IMR-90 (cell line): ENCODE data around the gene TGM1. TPM values are rescaled to one million over a fixed set of nuclear protein-coding genes. Genes with fewer than 3 reads are reported as not detected.
A peak's percentile ranks its signal among the peaks of the same experiment; 100 is the strongest.

Experiments used
- ATAC-seq: fragments of 200-7000 bp; cut with Tn5 transposase; 2 replicates; pipeline ENCODE4 v1.9.1; 2020; ENCODE audit warnings: low read depth, mild to moderate bottlenecking, moderate library complexity
- BruUV-seq: library from RNA; stranded (reverse); fragments of 400-500 nt; replicated peaks from 2 replicates; lab custom pipeline; 2021; lab: Mats Ljungman, UMichigan
- CTCF ChIA-PET: fragments of 300-600 bp; formaldehyde crosslinking; extraction: SDS; loops from one replicate; lab custom pipeline; 2021; ENCODE audit warnings: antibody characterized with exemption; lab: Yijun Ruan, JAX
- POLR2A ChIA-PET: fragments of 300-600 bp; sonication (Branson Sonifier 250); formaldehyde crosslinking; loops from one replicate; lab custom pipeline; 2022; ENCODE audit warnings: antibody characterized with exemption; ENCODE audit not compliant: unreplicated experiment; lab: Charles Lee
- DNase-seq: peaks from one replicate; pipeline ENCODE4 v3.0.0; 2013
- H2AFZ ChIP-seq: replicated peaks from 2 replicates; pipeline ENCODE3; 2013; ENCODE audit warnings: low read length, mild to moderate bottlenecking; ENCODE audit not compliant: poor library complexity
- H2AK5ac ChIP-seq: 2 replicates; pipeline ENCODE4 v1.6.1; 2013; ENCODE audit warnings: low read depth, low read length, inconsistent platforms
- H2AK9ac ChIP-seq: replicated peaks from 2 replicates; pipeline ENCODE3; 2013; ENCODE audit warnings: mild to moderate bottlenecking, low read depth, low read length, moderate library complexity; ENCODE audit not compliant: poor library complexity
- H2BK120ac ChIP-seq: 2 replicates; pipeline ENCODE4 v1.6.1; 2013; ENCODE audit warnings: low read depth, low read length, inconsistent platforms
- H2BK15ac ChIP-seq: 3 replicates; pipeline ENCODE4 v1.6.1; 2013; ENCODE audit warnings: low read depth, low read length, inconsistent platforms
- H2BK20ac ChIP-seq: 2 replicates; pipeline ENCODE4 v1.6.1; 2013; ENCODE audit warnings: low read depth, mild to moderate bottlenecking, inconsistent platforms, low read length, moderate library complexity
- H2BK5ac ChIP-seq: 2 replicates; pipeline ENCODE4 v1.6.1; 2013; ENCODE audit warnings: mild to moderate bottlenecking, low read depth, low read length, inconsistent platforms; ENCODE audit not compliant: poor library complexity, severe bottlenecking
- H3K14ac ChIP-seq: replicated peaks from 2 replicates; pipeline ENCODE4 v1.6.1; 2013; ENCODE audit warnings: low read depth, low read length, inconsistent platforms
- H3K18ac ChIP-seq: 2 replicates; pipeline ENCODE4 v1.6.1; 2013; ENCODE audit warnings: low read depth, low read length, control low read depth
- H3K23ac ChIP-seq: 2 replicates; pipeline ENCODE4 v1.6.1; 2013; ENCODE audit warnings: low read depth, low read length, inconsistent platforms
- H3K27ac ChIP-seq: 2 replicates; pipeline ENCODE4 v1.5.1; 2013; ENCODE audit warnings: mild to moderate bottlenecking, control low read depth, low read length; ENCODE audit not compliant: insufficient read depth
- H3K27me3 ChIP-seq: 2 replicates; pipeline ENCODE4 v1.6.1; 2013; ENCODE audit warnings: low read length; ENCODE audit not compliant: control insufficient read depth, insufficient read depth
- H3K36me3 ChIP-seq: 2 replicates; pipeline ENCODE4 v1.6.1; 2013; ENCODE audit warnings: low read length, mixed read lengths; ENCODE audit not compliant: control insufficient read depth, insufficient read depth
- H3K4ac ChIP-seq: 2 replicates; pipeline ENCODE4 v1.6.1; 2013; ENCODE audit warnings: low read depth, low read length, inconsistent platforms
- H3K4me1 ChIP-seq: 2 replicates; pipeline ENCODE4 v1.6.1; 2013; ENCODE audit warnings: low read length, mixed read lengths; ENCODE audit not compliant: control insufficient read depth, insufficient read depth
- H3K4me2 ChIP-seq: 2 replicates; pipeline ENCODE4 v1.6.1; 2013; ENCODE audit warnings: low read depth, mild to moderate bottlenecking, control low read depth, low read length, moderate library complexity
- H3K4me3 ChIP-seq: 2 replicates; pipeline ENCODE4 v1.5.1; 2013; ENCODE audit warnings: low read depth, mild to moderate bottlenecking, control low read depth, low read length, moderate library complexity; ENCODE audit not compliant: insufficient read depth
- H3K56ac ChIP-seq: 2 replicates; pipeline ENCODE4 v1.6.1; 2013; ENCODE audit warnings: low read length, inconsistent platforms; ENCODE audit not compliant: insufficient read depth; ENCODE audit errors: extremely low read depth
- H3K79me1 ChIP-seq, 2 experiments: 2 replicates each; pipeline ENCODE4 v1.6.1; 2013; ENCODE audit warnings: low read length in 2 of 2, inconsistent platforms in 1 of 2, low read depth in 1 of 2
- H3K9ac ChIP-seq: 2 replicates; pipeline ENCODE4 v1.6.1; 2013; ENCODE audit warnings: low read depth, low read length, control low read depth
- H3K9me1 ChIP-seq: 2 replicates; pipeline ENCODE4 v1.6.1; 2013; ENCODE audit warnings: low read length, inconsistent platforms; ENCODE audit not compliant: insufficient read depth
- H3K9me3 ChIP-seq: 2 replicates; pipeline ENCODE4 v1.6.1; 2013; ENCODE audit warnings: low read length; ENCODE audit not compliant: control insufficient read depth, insufficient read depth
- H4K20me1 ChIP-seq: 2 replicates; pipeline ENCODE4 v1.6.1; 2013; ENCODE audit warnings: low read length, inconsistent platforms; ENCODE audit not compliant: insufficient read depth
- H4K5ac ChIP-seq: 2 replicates; pipeline ENCODE4 v1.6.1; 2013; ENCODE audit warnings: mild to moderate bottlenecking, low read depth, low read length, control low read depth
- H4K8ac ChIP-seq, 2 experiments: 2 replicates each; pipeline ENCODE4 v1.6.1; 2013; ENCODE audit warnings: low read depth in 2 of 2, low read length in 2 of 2, control low read depth in 1 of 2, inconsistent platforms in 1 of 2
- H4K91ac ChIP-seq: 2 replicates; pipeline ENCODE4 v1.6.1; 2013; ENCODE audit warnings: low read depth, low read length, inconsistent platforms; ENCODE audit not compliant: insufficient read depth
- BHLHE40 ChIP-seq: fragments of 150-350 bp; IDR thresholded peaks from 2 replicates; pipeline ENCODE4 v1.6.1; 2016; ENCODE audit warnings: mild to moderate bottlenecking, low read depth, low read length
- CEBPB ChIP-seq: IDR thresholded peaks from 2 replicates; pipeline ENCODE4 v1.6.1; 2012; ENCODE audit warnings: low read depth, low read length, improper control_type of control experiment
- CHD1 ChIP-seq: IDR thresholded peaks from 2 replicates; pipeline ENCODE4 v1.6.1; 2012; ENCODE audit warnings: low read depth, low read length, improper control_type of control experiment
- FOS ChIP-seq: fragments of 150-350 bp; IDR thresholded peaks from 2 replicates; pipeline ENCODE4 v1.6.1; 2016; ENCODE audit warnings: low read depth, low read length
- MAFK ChIP-seq: IDR thresholded peaks from 2 replicates; pipeline ENCODE4 v1.6.1; 2012; ENCODE audit warnings: low read depth, low read length, improper control_type of control experiment
- MAZ ChIP-seq: IDR thresholded peaks from 2 replicates; pipeline ENCODE4 v1.6.1; 2012; ENCODE audit warnings: low read depth, mild to moderate bottlenecking, low read length, improper control_type of control experiment, moderate library complexity, borderline replicate concordance
- MXI1 ChIP-seq: IDR thresholded peaks from 2 replicates; pipeline ENCODE4 v1.6.1; 2012; ENCODE audit warnings: low read depth, mild to moderate bottlenecking, low read length, moderate library complexity, borderline replicate concordance
- NFE2L2 ChIP-seq: fragments of 150-350 bp; IDR thresholded peaks from 2 replicates; pipeline ENCODE4 v1.6.1; 2016; ENCODE audit warnings: low read depth, mild to moderate bottlenecking, low read length
- POLR2A ChIP-seq: IDR thresholded peaks from 2 replicates; pipeline ENCODE4 v1.6.1; 2012; ENCODE audit warnings: mild to moderate bottlenecking, low read depth, low read length
- RAD21 ChIP-seq: IDR thresholded peaks from 2 replicates; pipeline ENCODE4 v1.6.1; 2012; ENCODE audit warnings: low read length, improper control_type of control experiment
- RCOR1 ChIP-seq: IDR thresholded peaks from 2 replicates; pipeline ENCODE4 v1.6.1; 2012; ENCODE audit warnings: mild to moderate bottlenecking, low read length, improper control_type of control experiment; ENCODE audit not compliant: insufficient replicate concordance
- RFX5 ChIP-seq: IDR thresholded peaks from 2 replicates; pipeline ENCODE4 v1.8.0; 2012; ENCODE audit warnings: low read depth, mild to moderate bottlenecking, low read length, moderate library complexity
- SMC3 ChIP-seq: fragments of 150-350 bp; IDR thresholded peaks from 2 replicates; pipeline ENCODE4 v1.6.1; 2016; ENCODE audit warnings: low read depth, mild to moderate bottlenecking, antibody characterized with exemption, low read length, moderate library complexity
- WGBS, 2 experiments: methylation state at CpG; one replicate each; pipeline versions ENCODE4 v1.1.5 to v1.1.7; 2013; ENCODE audit warnings: missing lambda C conversion rate in 2 of 2; ENCODE audit not compliant: insufficient read length in 1 of 2; ENCODE audit errors: extremely low coverage in 2 of 2; 5-methylcytosine and 5-hydroxymethylcytosine counted together
- dilution Hi-C: fragments of 300-500 bp; cut with HindIII; formaldehyde crosslinking; loops from one replicate; pipeline ENCODE4 v1.14.3; 2018; ENCODE audit warnings: low sequenced_read_pairs; ENCODE audit not compliant: unreplicated experiment
- in situ Hi-C: fragments of 300-500 bp; cut with MboI; formaldehyde crosslinking; loops from 3 replicates; pipeline ENCODE4 v1.14.3; 2019; ENCODE audit warnings: low sequenced_read_pairs, inconsistent platforms, mixed read lengths
- intact Hi-C: fragments of 100-400 bp; cut with micrococcal nuclease; formaldehyde crosslinking; loops from 2 replicates; pipeline ENCODE4 v1.10.0; 2022
- polyA plus RNA-seq, 3 experiments: library from polyadenylated mRNA; depleted of rRNA; stranded (reverse); fragments of >200 nt; gene quantifications; 2 replicates each; pipeline ENCODE4 v1.2.3, GENCODE V29; 2012; ENCODE audit warnings: low replicate concordance in 1 of 3
- total RNA-seq: library from RNA; depleted of rRNA; stranded (reverse); fragments of >200 nt; gene quantifications from 2 replicates; pipeline ENCODE4 v1.2.3, GENCODE V29; 2012
- TF ChIP-seq, protein P1 (sequence below): fragments of 150-350 bp; IDR thresholded peaks from 2 replicates; pipeline ENCODE4 v1.6.1; 2017; ENCODE audit warnings: mild to moderate bottlenecking, antibody characterized with exemption, low read length, low read depth
- TF ChIP-seq, protein P2 (sequence below): conservative IDR thresholded peaks from 2 replicates; pipeline ENCODE4 v1.5.1; 2012; ENCODE audit warnings: mild to moderate bottlenecking, low read depth, low read length, improper control_type of control experiment
- TF ChIP-seq, protein P3 (sequence below): fragments of 150-350 bp; IDR thresholded peaks from 2 replicates; pipeline ENCODE4 v1.6.1; 2016; ENCODE audit warnings: low read depth, mild to moderate bottlenecking, low read length, moderate library complexity, borderline replicate concordance

The TGM1 gene
- total and polyA plus RNA-seq, 2 of the 4 experiments (the other 2 are of a cell fraction): 0.72 to 3.3 TPM

DNA sequence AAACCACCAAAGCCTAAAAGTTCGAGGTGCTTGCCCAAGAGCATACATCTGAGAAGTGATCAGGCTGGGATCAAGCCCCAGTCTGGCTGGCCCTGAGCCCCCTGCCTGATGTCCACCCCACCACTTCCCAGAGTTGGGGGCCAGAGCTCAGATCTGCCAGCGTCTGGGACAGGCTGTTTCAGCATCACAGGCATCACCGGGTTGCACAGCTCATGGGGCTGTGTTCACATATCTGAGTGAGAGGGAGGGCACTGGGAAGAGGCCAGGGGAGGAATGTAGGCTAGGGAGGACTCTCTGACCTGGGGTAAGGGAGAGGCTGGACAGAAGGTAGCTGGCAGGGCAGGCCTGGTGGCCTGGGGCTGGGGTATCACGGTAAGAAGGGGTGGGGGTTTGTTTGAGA is 6.0 kb downstream of the TGM1 start:
- DNase-seq (no peak), ATAC-seq (0 out of 2 replicates have a peak, but pooled peaks have one; percentile 31)
- Histone ChIP-seq H3K27me3 (no peaks in the 10 kb centered on the region), H2BK5ac (no peak overlapping the region), H3K56ac (no peak overlapping the region), H3K27ac (no peak overlapping the region), H3K9ac (no peak overlapping the region), H3K4ac (no peak overlapping the region), H4K91ac (no peak overlapping the region), H2AFZ (no peak overlapping the region), H3K14ac (no peak overlapping the region), H4K8ac (no peak overlapping the region), H3K4me3 (no peak overlapping the region), H3K9me1 (peaks cover 30% of the 10 kb centered on the region), H2BK20ac (no peak overlapping the region), H4K20me1 (no peaks in the 10 kb centered on the region), H3K18ac (no peak overlapping the region), H2AK9ac (no peak overlapping the region), H3K36me3 (peaks cover 2% of the 10 kb centered on the region; the same call in 1 of the 2 replicates), H3K9me3 (no peaks in the 10 kb centered on the region), H4K5ac (no peak overlapping the region), H3K4me2 (no peak overlapping the region), H2AK5ac (no peak overlapping the region), H3K23ac (no peak overlapping the region), H3K4me1 (peaks cover 16% of the 10 kb centered on the region), H2BK120ac (0 out of 2 replicates have a peak overlapping the region, but pooled peaks have one; percentile 17), H2BK15ac (no peak overlapping the region), H3K79me1 (peaks cover 0 to 2% of the 10 kb centered on the region in 2 experiments; a peak in 1 of 4 replicates)
- CTCF ChIA-PET: no interaction called here
- POLR2A ChIA-PET: interaction anchor here (0.6 to 0.8 kb wide), 2 partner anchors 14 to 15 kb away, joined by 3 to 11 read pairs; partner anchors contain the start of gene RABGGTA
- WGBS, 2 experiments: 40% methylated on average over 1 of the region's 4 CpGs; no CpG with 5 or more reads in 1 of the 2 experiments
- intact Hi-C loops (loop anchor here (2.0 kb wide), 1 partner anchor 14 kb away; the partner anchor contains the start of gene RABGGTA), dilution Hi-C loops (no loop called here), in situ Hi-C loops (no loop called here)
- no TSS peak for BruUV-seq
- TF ChIP-seq RAD21 (no peak), RCOR1 (no peak), BHLHE40 (no peak), FOS (no peak), MXI1 (no peak), CHD1 (no peak), CEBPB (no peak), MAFK (no peak), MAZ (no peak), NFE2L2 (no peak), POLR2A (no peak), RFX5 (no peak), SMC3 (no peak)
- TF ChIP-seq, protein P1, sequence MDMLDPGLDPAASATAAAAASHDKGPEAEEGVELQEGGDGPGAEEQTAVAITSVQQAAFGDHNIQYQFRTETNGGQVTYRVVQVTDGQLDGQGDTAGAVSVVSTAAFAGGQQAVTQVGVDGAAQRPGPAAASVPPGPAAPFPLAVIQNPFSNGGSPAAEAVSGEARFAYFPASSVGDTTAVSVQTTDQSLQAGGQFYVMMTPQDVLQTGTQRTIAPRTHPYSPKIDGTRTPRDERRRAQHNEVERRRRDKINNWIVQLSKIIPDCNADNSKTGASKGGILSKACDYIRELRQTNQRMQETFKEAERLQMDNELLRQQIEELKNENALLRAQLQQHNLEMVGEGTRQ: no peak
- TF ChIP-seq, protein P2, sequence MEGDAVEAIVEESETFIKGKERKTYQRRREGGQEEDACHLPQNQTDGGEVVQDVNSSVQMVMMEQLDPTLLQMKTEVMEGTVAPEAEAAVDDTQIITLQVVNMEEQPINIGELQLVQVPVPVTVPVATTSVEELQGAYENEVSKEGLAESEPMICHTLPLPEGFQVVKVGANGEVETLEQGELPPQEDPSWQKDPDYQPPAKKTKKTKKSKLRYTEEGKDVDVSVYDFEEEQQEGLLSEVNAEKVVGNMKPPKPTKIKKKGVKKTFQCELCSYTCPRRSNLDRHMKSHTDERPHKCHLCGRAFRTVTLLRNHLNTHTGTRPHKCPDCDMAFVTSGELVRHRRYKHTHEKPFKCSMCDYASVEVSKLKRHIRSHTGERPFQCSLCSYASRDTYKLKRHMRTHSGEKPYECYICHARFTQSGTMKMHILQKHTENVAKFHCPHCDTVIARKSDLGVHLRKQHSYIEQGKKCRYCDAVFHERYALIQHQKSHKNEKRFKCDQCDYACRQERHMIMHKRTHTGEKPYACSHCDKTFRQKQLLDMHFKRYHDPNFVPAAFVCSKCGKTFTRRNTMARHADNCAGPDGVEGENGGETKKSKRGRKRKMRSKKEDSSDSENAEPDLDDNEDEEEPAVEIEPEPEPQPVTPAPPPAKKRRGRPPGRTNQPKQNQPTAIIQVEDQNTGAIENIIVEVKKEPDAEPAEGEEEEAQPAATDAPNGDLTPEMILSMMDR: no peak
- TF ChIP-seq, protein P3, sequence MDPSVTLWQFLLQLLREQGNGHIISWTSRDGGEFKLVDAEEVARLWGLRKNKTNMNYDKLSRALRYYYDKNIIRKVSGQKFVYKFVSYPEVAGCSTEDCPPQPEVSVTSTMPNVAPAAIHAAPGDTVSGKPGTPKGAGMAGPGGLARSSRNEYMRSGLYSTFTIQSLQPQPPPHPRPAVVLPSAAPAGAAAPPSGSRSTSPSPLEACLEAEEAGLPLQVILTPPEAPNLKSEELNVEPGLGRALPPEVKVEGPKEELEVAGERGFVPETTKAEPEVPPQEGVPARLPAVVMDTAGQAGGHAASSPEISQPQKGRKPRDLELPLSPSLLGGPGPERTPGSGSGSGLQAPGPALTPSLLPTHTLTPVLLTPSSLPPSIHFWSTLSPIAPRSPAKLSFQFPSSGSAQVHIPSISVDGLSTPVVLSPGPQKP: no peak
